ENCODE data around the gene KRTCAP2. TPM values are rescaled to one million over a fixed set of nuclear protein-coding genes. Genes with fewer than 3 reads are reported as not detected.

KRTCAP2 gene
- total RNA-seq, 1 experiment from 2014 or later = 236 TPM

DNA sequence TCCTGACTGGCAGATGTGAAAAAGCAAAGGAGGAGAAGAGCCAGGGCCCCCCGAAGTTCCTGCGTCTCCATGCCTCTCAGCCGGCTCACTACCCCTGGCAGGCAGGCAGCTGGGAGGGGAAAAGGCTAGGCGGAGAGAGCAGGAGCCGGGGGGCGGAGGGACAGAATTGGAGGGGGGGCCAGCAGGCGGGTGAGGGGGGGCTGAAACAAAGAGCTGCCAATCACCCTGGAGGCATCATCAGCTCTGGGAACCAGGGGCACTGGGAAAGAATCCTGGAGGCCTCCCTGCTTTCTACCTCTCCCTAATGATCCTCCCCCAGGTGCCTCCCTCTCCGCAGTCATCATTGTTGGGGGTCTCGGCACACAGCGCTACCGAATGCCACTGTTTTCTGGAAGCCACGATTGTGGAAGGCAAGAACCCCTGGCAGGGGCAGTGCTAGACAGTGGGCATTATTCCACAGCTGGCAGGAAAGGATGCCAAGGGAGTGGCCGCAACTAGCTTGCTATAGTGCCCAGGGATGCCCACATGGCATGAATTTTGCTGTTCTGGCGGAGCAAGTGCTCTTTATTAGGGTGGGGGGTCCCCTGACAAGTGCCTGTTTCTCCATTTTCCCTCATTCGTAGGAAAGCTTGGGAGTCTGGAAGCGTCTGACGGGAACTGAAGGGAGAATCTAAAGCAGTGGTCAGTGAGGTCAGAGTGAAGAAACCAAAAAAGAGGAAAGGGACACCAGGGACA, 34.9 kb upstream of the KRTCAP2 start, which contains the start of gene THBS3:
THBS3 (minus strand) TSS at position 92 of the 735 bp plus-strand sequence; CDS start at position 71, 21 bp downstream.
- TF ChIP-seq, protein P1, sequence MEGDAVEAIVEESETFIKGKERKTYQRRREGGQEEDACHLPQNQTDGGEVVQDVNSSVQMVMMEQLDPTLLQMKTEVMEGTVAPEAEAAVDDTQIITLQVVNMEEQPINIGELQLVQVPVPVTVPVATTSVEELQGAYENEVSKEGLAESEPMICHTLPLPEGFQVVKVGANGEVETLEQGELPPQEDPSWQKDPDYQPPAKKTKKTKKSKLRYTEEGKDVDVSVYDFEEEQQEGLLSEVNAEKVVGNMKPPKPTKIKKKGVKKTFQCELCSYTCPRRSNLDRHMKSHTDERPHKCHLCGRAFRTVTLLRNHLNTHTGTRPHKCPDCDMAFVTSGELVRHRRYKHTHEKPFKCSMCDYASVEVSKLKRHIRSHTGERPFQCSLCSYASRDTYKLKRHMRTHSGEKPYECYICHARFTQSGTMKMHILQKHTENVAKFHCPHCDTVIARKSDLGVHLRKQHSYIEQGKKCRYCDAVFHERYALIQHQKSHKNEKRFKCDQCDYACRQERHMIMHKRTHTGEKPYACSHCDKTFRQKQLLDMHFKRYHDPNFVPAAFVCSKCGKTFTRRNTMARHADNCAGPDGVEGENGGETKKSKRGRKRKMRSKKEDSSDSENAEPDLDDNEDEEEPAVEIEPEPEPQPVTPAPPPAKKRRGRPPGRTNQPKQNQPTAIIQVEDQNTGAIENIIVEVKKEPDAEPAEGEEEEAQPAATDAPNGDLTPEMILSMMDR (IDR thresholded peaks at IDR 0.05; ENCODE audit: unreplicated experiment) = no peak

DNA sequence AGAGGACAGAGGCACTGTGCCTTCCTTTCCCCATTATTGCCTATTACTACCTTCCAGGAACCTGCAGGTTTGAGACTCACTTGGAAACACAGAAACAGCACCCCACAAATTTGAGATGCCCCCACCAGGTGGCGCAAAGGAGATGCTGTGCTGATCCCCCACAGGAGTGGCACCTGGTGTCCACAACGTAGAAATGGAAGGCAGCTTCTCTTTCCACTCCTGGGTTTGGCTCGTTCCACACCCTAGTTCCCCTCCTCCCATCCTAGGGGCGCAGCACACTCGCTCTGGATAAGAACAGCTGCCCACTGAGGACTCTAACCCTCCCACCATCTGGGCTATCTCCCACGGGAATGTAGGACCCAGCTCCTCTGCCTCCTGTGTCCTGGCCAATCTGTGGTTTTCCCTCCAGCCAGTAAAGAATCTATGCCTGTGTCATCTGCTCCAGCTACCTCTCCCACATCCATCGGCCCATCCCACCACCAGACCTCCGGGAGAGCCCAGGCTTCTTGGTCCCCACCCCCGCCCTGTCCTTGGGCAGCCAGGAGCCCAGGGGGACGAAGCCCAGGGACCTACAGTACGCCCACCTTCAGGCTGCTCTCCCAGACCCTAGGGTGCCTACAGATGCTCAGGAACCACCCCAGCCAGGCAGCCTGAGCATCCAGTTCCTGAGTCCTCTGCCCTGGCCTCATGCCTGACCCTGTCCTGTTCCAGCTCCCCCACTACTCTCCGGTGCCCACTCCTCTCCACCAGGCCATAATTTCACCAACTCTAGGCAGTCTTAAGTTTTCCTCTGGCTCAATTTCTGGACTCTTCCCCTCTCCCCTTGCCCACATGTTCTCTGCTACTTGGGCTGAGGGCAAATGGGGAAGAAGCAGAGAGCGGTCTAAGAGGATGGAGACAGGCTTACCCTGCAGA, 34.0 kb upstream of the KRTCAP2 start:
- Mint-ChIP-seq H3K27ac (ENCODE audit: unreplicated experiment) (peak overlapping the region; percentile 21), H3K36me3 (ENCODE audit: insufficient read depth, unreplicated experiment) (peaks cover 25% of the 10 kb centered on the region), H3K4me3 (ENCODE audit: low read depth, unreplicated experiment) (peak overlapping the region; percentile 19), H3K4me1 (ENCODE audit: low read depth, unreplicated experiment) (peaks cover 30% of the 10 kb centered on the region), H3K27me3 (ENCODE audit: unreplicated experiment) (no peaks in the 10 kb centered on the region), H3K9me3 (ENCODE audit: low read depth, unreplicated experiment) (no peaks in the 10 kb centered on the region)
- intact Hi-C loops (cut with micrococcal nuclease; ENCODE audit: unreplicated experiment) = loop anchor here (1.0 kb wide), 1 partner anchor 19 kb away; no protein-coding TSS in a partner anchor
- TF ChIP-seq, protein P1 (IDR thresholded peaks at IDR 0.05; ENCODE audit: unreplicated experiment) = peak; percentile 89
- peak; percentile 95 for DNase-seq
- no TSS peak for BruUV-seq (replicated peaks)
- CTCF ChIA-PET = interaction anchor here (0.5 to 2.7 kb wide), 15 partner anchors 13 to 117 kb away, joined by 3 to 23 read pairs (median 4); partner anchors contain the start of genes ENTREP3, KRTCAP2 and SCAMP3

More for the DNA sequence above, 34.9 kb upstream of the KRTCAP2 start, which contains the start of gene THBS3:
- H3K36me3 Mint-ChIP-seq (ENCODE audit: insufficient read depth, unreplicated experiment) = peaks cover 25% of the 10 kb centered on the region
- intact Hi-C loops (cut with micrococcal nuclease; ENCODE audit: unreplicated experiment) = loop anchor here (1.0 kb wide), 1 partner anchor 18 kb away; no protein-coding TSS in a partner anchor
- peak within 1 kb of the TSS; percentile 98 for H3K4me3 Mint-ChIP-seq (ENCODE audit: low read depth, unreplicated experiment)
- CTCF ChIA-PET = interaction anchor here (0.6 to 2.7 kb wide), 9 partner anchors 14 to 269 kb away, joined by 4 to 23 read pairs (median 8); partner anchors contain the start of genes KRTCAP2 and SCAMP3
- DNase-seq = no peak
- BruUV-seq (replicated peaks) = TSS peak; percentile 62
- H3K9me3 Mint-ChIP-seq (ENCODE audit: low read depth, unreplicated experiment) = no peaks in the 10 kb centered on the region
- H3K27ac Mint-ChIP-seq (ENCODE audit: unreplicated experiment) = peak within 1 kb of the TSS; percentile 92
- H3K27me3 Mint-ChIP-seq (ENCODE audit: unreplicated experiment) = no peaks in the 10 kb centered on the region
- peaks cover 30% of the 10 kb centered on the region for H3K4me1 Mint-ChIP-seq (ENCODE audit: low read depth, unreplicated experiment)

DNA sequence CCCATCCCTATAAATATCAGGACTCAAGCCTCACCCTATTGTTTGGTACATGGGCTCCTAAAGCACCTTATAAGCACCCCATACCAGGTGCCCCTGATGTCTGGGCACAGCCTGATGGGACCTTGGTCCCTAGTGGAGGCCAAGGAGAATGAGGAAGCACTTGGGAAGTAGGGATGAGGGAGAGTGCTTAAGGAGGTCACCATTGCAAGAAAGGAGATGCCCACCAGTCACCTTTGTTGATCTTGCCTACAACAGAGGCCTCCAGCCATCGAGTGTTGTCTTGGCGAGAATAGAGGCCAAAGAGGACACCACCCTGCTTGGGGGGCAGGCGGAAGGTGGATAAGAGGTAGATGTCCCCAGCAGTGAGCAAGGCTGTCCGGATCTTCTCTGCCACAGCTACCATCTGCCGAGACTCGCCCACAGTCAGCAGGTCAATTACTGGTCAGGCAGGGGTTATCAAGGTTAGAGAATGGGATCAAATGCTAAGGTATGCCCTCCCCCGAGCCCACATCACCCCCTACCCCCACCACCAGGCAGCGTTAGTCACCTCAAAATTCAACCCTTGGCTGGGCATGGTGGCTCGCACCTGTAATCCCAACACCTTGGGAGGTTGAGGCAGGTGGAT, 33.0 kb upstream of the KRTCAP2 start:
- no peaks in the 10 kb centered on the region for H3K9me3 Mint-ChIP-seq (ENCODE audit: low read depth, unreplicated experiment)
- no TSS peak for BruUV-seq (replicated peaks)
- peaks cover 30% of the 10 kb centered on the region for H3K4me1 Mint-ChIP-seq (ENCODE audit: low read depth, unreplicated experiment)
- CTCF ChIA-PET = interaction anchor here (1.4 to 2.7 kb wide), 2 partner anchors 12 to 117 kb away, joined by 7 to 23 read pairs; no protein-coding TSS in a partner anchor
- H3K27me3 Mint-ChIP-seq (ENCODE audit: unreplicated experiment) = no peaks in the 10 kb centered on the region
- TF ChIP-seq, protein P1 (IDR thresholded peaks at IDR 0.05; ENCODE audit: unreplicated experiment) = no peak
- intact Hi-C loops (cut with micrococcal nuclease; ENCODE audit: unreplicated experiment) = no loop called here
- H3K36me3 Mint-ChIP-seq (ENCODE audit: insufficient read depth, unreplicated experiment) = peaks cover 30% of the 10 kb centered on the region
- H3K27ac Mint-ChIP-seq (ENCODE audit: unreplicated experiment) = no peak overlapping the region
- no peak for DNase-seq
- H3K4me3 Mint-ChIP-seq (ENCODE audit: low read depth, unreplicated experiment) = no peak overlapping the region

DNA sequence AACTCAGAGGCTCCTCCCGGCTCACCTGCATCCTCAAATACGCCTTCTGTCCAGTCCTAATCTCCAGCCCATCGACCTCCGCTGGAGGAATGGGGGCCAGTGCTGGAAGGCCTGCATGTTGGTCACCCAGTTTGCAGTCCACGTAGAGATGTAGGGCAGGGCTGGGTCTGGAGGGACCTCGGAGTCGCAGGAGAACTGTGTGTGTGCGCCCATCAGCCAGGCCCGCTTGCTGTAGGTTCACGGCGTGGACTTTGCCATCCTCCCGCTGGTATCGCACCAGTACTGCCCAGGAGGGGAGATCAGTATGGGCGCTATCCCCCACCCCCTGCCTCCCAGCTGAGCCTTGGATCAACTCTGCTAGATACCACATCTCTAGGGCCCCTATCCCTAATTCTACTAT, 31.9 kb upstream of the KRTCAP2 start:
- Mint-ChIP-seq H3K4me3 (ENCODE audit: low read depth, unreplicated experiment) (no peak overlapping the region), H3K9me3 (ENCODE audit: low read depth, unreplicated experiment) (no peaks in the 10 kb centered on the region), H3K27me3 (ENCODE audit: unreplicated experiment) (no peaks in the 10 kb centered on the region), H3K27ac (ENCODE audit: unreplicated experiment) (no peak overlapping the region), H3K4me1 (ENCODE audit: low read depth, unreplicated experiment) (peaks cover 30% of the 10 kb centered on the region), H3K36me3 (ENCODE audit: insufficient read depth, unreplicated experiment) (peaks cover 26% of the 10 kb centered on the region)
- no TSS peak for BruUV-seq (replicated peaks)
- CTCF ChIA-PET = interaction anchor here (2.7 kb wide), 1 partner anchor 11 kb away, joined by 23 read pairs; no protein-coding TSS in a partner anchor
- DNase-seq = no peak
- intact Hi-C loops (cut with micrococcal nuclease; ENCODE audit: unreplicated experiment) = no loop called here
- TF ChIP-seq, protein P1 (IDR thresholded peaks at IDR 0.05; ENCODE audit: unreplicated experiment) = no peak

All from Calu3 (cell line).